Activated CD8-positive, alpha-beta T cell treated with anti-CD3 and anti-CD28 coated beads, Interleukin-2, amount 10 ng/mL, durations not matched to agents 7 days and 5 days (primary cell): ENCODE measurements around the gene FBXO28. TPM values are rescaled to one million over a fixed set of nuclear protein-coding genes. Genes with fewer than 3 reads are reported as not detected.

Experiments
- ATAC-seq: fragments of 150-1000 bp; cut with Tn5 transposase; one replicate; pipeline ENCODE4 v1.10.0; 2021; ENCODE audit warnings: moderate library complexity
- CTCF ChIA-PET: fragments of 350-600 bp; sonication (Branson Sonifier 250); formaldehyde crosslinking; loops from one replicate; lab custom pipeline; 2021; ENCODE audit warnings: antibody characterized with exemption; lab: Charles Lee
- POLR2A ChIA-PET: fragments of 350-600 bp; sonication (Branson Sonifier 250); formaldehyde crosslinking; loops from one replicate; lab custom pipeline; 2021; ENCODE audit warnings: antibody characterized with exemption; lab: Charles Lee
- DNase-seq: peaks from one replicate; pipeline ENCODE4 v3.0.0-alpha.2; 2020
- H3K27ac Mint-ChIP-seq: one replicate; pipeline ENCODE4 v1.8.0; 2021; ENCODE audit warnings: mild to moderate bottlenecking, mixed read lengths
- H3K27me3 Mint-ChIP-seq: one replicate; pipeline ENCODE4 v1.8.0; 2021; ENCODE audit warnings: low read depth, mixed read lengths
- H3K36me3 Mint-ChIP-seq: one replicate; pipeline ENCODE4 v1.8.0; 2021; ENCODE audit warnings: low read depth, mixed read lengths
- H3K4me1 Mint-ChIP-seq: one replicate; pipeline ENCODE4 v1.8.0; 2021; ENCODE audit warnings: low read depth, mixed read lengths
- H3K4me3 Mint-ChIP-seq: one replicate; pipeline ENCODE4 v1.8.0; 2021; ENCODE audit warnings: mild to moderate bottlenecking, mixed read lengths
- H3K9me3 Mint-ChIP-seq: one replicate; pipeline ENCODE4 v1.8.0; 2022; ENCODE audit warnings: mixed read lengths; ENCODE audit not compliant: insufficient read depth
- total RNA-seq, 2 experiments: library from RNA; stranded (reverse); gene quantifications; one replicate each; pipeline ENCODE4 v1.2.3, GENCODE V29; 2021

Gene FBXO28
- total RNA-seq, 2 experiments from 2014 or later = 26.4 to 28.4 TPM

DNA sequence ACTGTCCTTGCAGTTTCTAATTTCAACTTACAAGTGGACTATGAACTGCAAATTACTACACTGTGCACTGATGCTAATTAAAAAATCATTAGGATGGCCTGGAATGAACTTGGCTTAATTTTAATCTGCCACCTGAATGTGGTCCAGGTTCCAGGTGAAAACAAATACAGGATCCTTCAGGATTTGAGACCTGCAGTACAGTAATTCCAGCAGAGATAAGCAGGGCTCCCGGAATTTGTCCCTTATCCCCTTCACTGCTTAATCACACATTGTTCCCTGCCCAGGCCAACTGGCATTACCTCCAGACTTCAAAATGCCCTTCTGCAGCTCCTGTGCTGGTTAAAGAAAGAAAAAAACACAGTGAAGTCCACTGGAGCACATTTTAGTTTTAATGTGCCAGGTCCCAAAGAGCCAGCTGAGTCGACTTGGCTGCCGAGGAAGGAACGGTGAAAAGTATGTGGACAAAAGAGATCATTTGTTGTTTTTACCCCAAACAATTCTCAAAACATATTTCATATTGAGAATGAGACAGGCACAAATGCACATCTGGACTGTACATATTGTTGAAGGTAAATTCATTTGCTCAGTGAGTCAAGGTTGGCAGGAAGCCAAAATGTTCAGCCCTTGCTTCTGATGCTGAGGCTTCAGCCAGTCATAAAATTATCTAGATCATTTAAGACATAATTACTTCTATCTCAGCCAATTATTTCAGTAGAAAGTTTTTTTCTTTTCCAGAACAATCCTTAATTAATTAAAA, 97.5 kb downstream of the FBXO28 start:
- Mint-ChIP-seq H3K4me1 (no peaks in the 10 kb centered on the region), H3K36me3 (no peaks in the 10 kb centered on the region), H3K27ac (no peak overlapping the region), H3K4me3 (no peak overlapping the region), H3K9me3 (no peaks in the 10 kb centered on the region), H3K27me3 (no peaks in the 10 kb centered on the region)
- no peak for ATAC-seq
- CTCF ChIA-PET = no interaction called here
- POLR2A ChIA-PET = no interaction called here
- no peak for DNase-seq

Other genes starting within 250 kb of the FBXO28 start
- 10 to 100 TPM; 71.3 to 77.2 TPM for gene DEGS1, start 69.1 kb downstream of the FBXO28 start, total RNA-seq
- gene NVL, start 216.1 kb downstream of the FBXO28 start, total RNA-seq = 10 to 100 TPM; 48.5 to 56.2 TPM
- 10 to 100 TPM; 41.3 to 43.7 TPM for gene CNIH4, start 242.8 kb downstream of the FBXO28 start, total RNA-seq